H54 (cell line): Measurements from ENCODE around the gene HELZ.

Source experiments
- DNase-seq: peaks from one replicate; pipeline ENCODE4 v3.0.0; 2011; ENCODE audit warnings: low spot score, mixed read lengths; ENCODE audit not compliant: insufficient read length
- FAIRE-seq: peaks from 3 replicates; lab custom pipeline; 2011; peaks lifted over from hg19 to GRCh38; lab: Jason Lieb, UNC
- POLR2A ChIP-seq: IDR thresholded peaks from 2 replicates; pipeline ENCODE4 v1.6.1; 2011; ENCODE audit warnings: low read depth, mild to moderate bottlenecking, low read length

The HELZ gene

GRCh38 chr17:67225316-67225715, 19.7 kb downstream of the HELZ start:
- no peak for TF ChIP-seq POLR2A
- DNase-seq (no peak), FAIRE-seq (no peak)

GRCh38 chr17:67224736-67225135, 20.3 kb downstream of the HELZ start:
- TF ChIP-seq POLR2A = no peak
- DNase-seq (no peak), FAIRE-seq (no peak)

- DNase-seq (no peak), FAIRE-seq (no peak)
- no peak for TF ChIP-seq POLR2A
Measured at GRCh38 chr17:67223924-67224323, 21.1 kb downstream of the HELZ start.

GRCh38 chr17:67221062-67221998, 23.7 kb downstream of the HELZ start:
- TF ChIP-seq POLR2A = no peak
- FAIRE-seq = no peak
- no peak for DNase-seq

- TF ChIP-seq POLR2A = no peak
- no peak for FAIRE-seq
- DNase-seq = peak; percentile 22
Measured at GRCh38 chr17:67218385-67218950, 26.5 kb downstream of the HELZ start.

- TF ChIP-seq POLR2A = no peak
- DNase-seq = no peak
- FAIRE-seq = no peak
Measured at GRCh38 chr17:67217446-67217845, 27.6 kb downstream of the HELZ start.

GRCh38 chr17:67216578-67217320, 28.2 kb downstream of the HELZ start:
- DNase-seq (no peak), FAIRE-seq (no peak)
- no peak for TF ChIP-seq POLR2A

- no peak for DNase-seq
- FAIRE-seq = no peak
Measured at GRCh38 chr17:67215991-67216421, 29.0 kb downstream of the HELZ start.

GRCh38 chr17:67212714-67213417, 32.1 kb downstream of the HELZ start:
- peak; percentile 26 for DNase-seq
- no peak for FAIRE-seq
- TF ChIP-seq POLR2A = no peak

More at GRCh38 chr17:67215991-67216421, 29.0 kb downstream of the HELZ start:
- TF ChIP-seq POLR2A = no peak

GRCh38 chr17:67212231-67212630, 32.8 kb downstream of the HELZ start:
- no peak for DNase-seq
- FAIRE-seq = no peak
- no peak for TF ChIP-seq POLR2A

GRCh38 chr17:67211742-67212141, 33.3 kb downstream of the HELZ start:
- no peak for DNase-seq
- TF ChIP-seq POLR2A = no peak
- no peak for FAIRE-seq

GRCh38 chr17:67210915-67211314, 34.1 kb downstream of the HELZ start:
- DNase-seq (no peak), FAIRE-seq (no peak)
- no peak for TF ChIP-seq POLR2A

GRCh38 chr17:67208232-67208631, 36.8 kb downstream of the HELZ start:
- DNase-seq = no peak
- no peak for TF ChIP-seq POLR2A
- FAIRE-seq = no peak
